H1 (cell line): ENCODE results near the gene MRPS6. TPM values are rescaled to one million over a fixed set of nuclear protein-coding genes. Genes with fewer than 3 reads are reported as not detected.

Source experiments
- CTCF ChIA-PET: fragments of 300-600 bp; sonication (Branson Sonifier 250); formaldehyde crosslinking; loops from one replicate; lab custom pipeline; 2021; ENCODE audit not compliant: partially characterized antibody; lab: Charles Lee
- POLR2A ChIA-PET: fragments of 300-600 bp; sonication (Branson Sonifier 250); formaldehyde crosslinking; loops from one replicate; lab custom pipeline; 2021; ENCODE audit warnings: inconsistent platforms; ENCODE audit not compliant: partially characterized antibody; lab: Charles Lee
- DNase-seq, 2 experiments: peaks; one replicate each; pipeline versions ENCODE4 v3.0.0 to v3.0.0-alpha.2; 2010 to 2022; ENCODE audit warnings: low spot score in 2 of 2, low read depth in 1 of 2, mixed read lengths in 1 of 2
- FAIRE-seq: peaks from 2 replicates; lab custom pipeline; 2011; peaks lifted over from hg19 to GRCh38; lab: Jason Lieb, UNC
- H2AFZ ChIP-seq: 2 replicates; pipeline ENCODE4 v1.8.1; 2012; ENCODE audit warnings: low read length, inconsistent platforms
- H2AK5ac ChIP-seq: 2 replicates; pipeline ENCODE4 v1.6.1; 2013; ENCODE audit warnings: low read depth, low read length
- H2BK120ac ChIP-seq: replicated peaks from 2 replicates; pipeline ENCODE3; 2013; ENCODE audit warnings: low read depth, low read length, inconsistent platforms
- H2BK12ac ChIP-seq: 2 replicates; pipeline ENCODE4 v1.6.1; 2013; ENCODE audit warnings: low read depth, low read length
- H2BK15ac ChIP-seq: 2 replicates; pipeline ENCODE4 v1.6.1; 2013; ENCODE audit warnings: low read length
- H2BK20ac ChIP-seq: 2 replicates; pipeline ENCODE4 v1.6.1; 2013; ENCODE audit warnings: low read length
- H2BK5ac ChIP-seq: 2 replicates; pipeline ENCODE4 v1.6.1; 2013; ENCODE audit warnings: low read depth, low read length
- H3K14ac ChIP-seq: 2 replicates; pipeline ENCODE4 v1.6.1; 2013; ENCODE audit warnings: inconsistent platforms; ENCODE audit not compliant: insufficient read length
- H3K18ac ChIP-seq: 2 replicates; pipeline ENCODE4 v1.6.1; 2013; ENCODE audit warnings: low read length; ENCODE audit errors: extremely low read depth
- H3K23ac ChIP-seq: 2 replicates; pipeline ENCODE4 v1.6.1; 2013; ENCODE audit warnings: inconsistent platforms; ENCODE audit not compliant: insufficient read length
- H3K23me2 ChIP-seq: 2 replicates; pipeline ENCODE4 v1.6.1; 2013; ENCODE audit warnings: low read depth, low read length
- H3K27ac ChIP-seq: 2 replicates; pipeline ENCODE4 v1.6.1; 2011; ENCODE audit warnings: low read depth, low read length, inconsistent platforms
- H3K27me3 ChIP-seq, 4 experiments: replicated peaks in 1 of 4; 1 replicate in 1 of 4; 2 replicates in 3 of 4; pipeline versions ENCODE4 v1.6.1 to v1.8.1; 2011 to 2013; ENCODE audit warnings: low read length in 3 of 4, mild to moderate bottlenecking in 3 of 4, inconsistent platforms in 2 of 4, mixed read lengths in 2 of 4, moderate library complexity in 1 of 4; ENCODE audit not compliant: control insufficient read depth in 3 of 4, insufficient read depth in 3 of 4; ENCODE audit errors: extremely low read depth in 1 of 4
- H3K36me3 ChIP-seq, 4 experiments: 2 replicates each; pipeline versions ENCODE4 v1.6.1 to v1.8.1; 2011 to 2013; ENCODE audit warnings: mild to moderate bottlenecking in 4 of 4, low read length in 3 of 4, moderate library complexity in 2 of 4, control low read depth in 1 of 4, inconsistent platforms in 1 of 4; ENCODE audit not compliant: insufficient read depth in 4 of 4, control insufficient read depth in 2 of 4
- H3K4ac ChIP-seq: replicated peaks from 2 replicates; pipeline ENCODE3; 2013; ENCODE audit warnings: low read length, low read depth, mixed read lengths, inconsistent platforms; ENCODE audit not compliant: insufficient read length
- H3K4me1 ChIP-seq, 4 experiments: replicated peaks in 1 of 4; 1 replicate in 1 of 4; 2 replicates in 3 of 4; pipeline versions ENCODE4 v1.6.1 to v1.8.1; 2011 to 2013; ENCODE audit warnings: low read length in 3 of 4, inconsistent platforms in 2 of 4, mixed read lengths in 1 of 4; ENCODE audit not compliant: insufficient read depth in 4 of 4, control insufficient read depth in 3 of 4
- H3K4me2 ChIP-seq, 2 experiments: 2 replicates each; pipeline versions ENCODE4 v1.6.1 to v1.8.1; 2011 to 2013; ENCODE audit warnings: low read depth in 2 of 2, low read length in 2 of 2, control low read depth in 1 of 2, inconsistent platforms in 1 of 2, mild to moderate bottlenecking in 1 of 2; ENCODE audit not compliant: insufficient read depth in 1 of 2
- H3K4me3 ChIP-seq, 4 experiments: fragments of 200-600, 300-600 bp in 1 of 4; sonication (generic), shearing (Covaris generic), sonication (Bioruptor Twin) in 1 of 4; 2 replicates each; pipeline versions ENCODE4 v1.5.1 to v1.8.1; 2011 to 2016; ENCODE audit warnings: low read length in 4 of 4, low read depth in 3 of 4, control low read depth in 2 of 4, inconsistent platforms in 2 of 4, mild to moderate bottlenecking in 2 of 4, mixed read lengths in 1 of 4, moderate library complexity in 1 of 4; ENCODE audit not compliant: insufficient read depth in 2 of 4; ENCODE audit errors: extremely low read depth in 1 of 4
- H3K56ac ChIP-seq: replicated peaks from 2 replicates; pipeline ENCODE3; 2013; ENCODE audit warnings: low read depth, mild to moderate bottlenecking, mixed read lengths, low read length, inconsistent platforms; ENCODE audit not compliant: insufficient read length
- H3K79me1 ChIP-seq: 2 replicates; pipeline ENCODE4 v1.6.1; 2013; ENCODE audit warnings: low read depth, low read length, control low read depth
- H3K79me2 ChIP-seq, 2 experiments: 2 replicates each; pipeline versions ENCODE4 v1.6.1 to v1.8.1; 2012 to 2013; ENCODE audit warnings: low read length in 2 of 2, mild to moderate bottlenecking in 2 of 2, inconsistent platforms in 1 of 2; ENCODE audit not compliant: insufficient read depth in 2 of 2, control insufficient read depth in 1 of 2
- H3K9ac ChIP-seq, 4 experiments: replicated peaks in 1 of 4; 1 replicate in 1 of 4; 2 replicates in 3 of 4; pipeline versions ENCODE4 v1.6.1 to v1.8.1; 2011 to 2013; ENCODE audit warnings: low read depth in 3 of 4, low read length in 3 of 4, control low read depth in 2 of 4, mild to moderate bottlenecking in 2 of 4, moderate library complexity in 2 of 4, inconsistent platforms in 1 of 4; ENCODE audit errors: extremely low read depth in 1 of 4
- H3K9me3 ChIP-seq, 2 experiments: 2 replicates each; pipeline versions ENCODE4 v1.6.1 to v1.8.1; 2012 to 2013; ENCODE audit warnings: mild to moderate bottlenecking in 2 of 2, moderate library complexity in 2 of 2, control low read depth in 1 of 2, inconsistent platforms in 1 of 2, low read depth in 1 of 2, low read length in 1 of 2, mixed read lengths in 1 of 2; ENCODE audit not compliant: insufficient read depth in 2 of 2
- H4K20me1 ChIP-seq, 2 experiments: replicated peaks in 1 of 2; 2 replicates each; pipeline versions ENCODE3 to v1.8.1; 2011 to 2013; ENCODE audit warnings: inconsistent platforms in 2 of 2, low read length in 2 of 2, mild to moderate bottlenecking in 1 of 2; ENCODE audit not compliant: insufficient read depth in 2 of 2, control insufficient read depth in 1 of 2
- H4K5ac ChIP-seq: 2 replicates; pipeline ENCODE4 v1.6.1; 2013; ENCODE audit warnings: low read length, low read depth, mixed read lengths, inconsistent platforms; ENCODE audit not compliant: insufficient read length
- H4K8ac ChIP-seq: 2 replicates; pipeline ENCODE4 v1.8.0; 2013; ENCODE audit warnings: mild to moderate bottlenecking, moderate library complexity, low read length, inconsistent platforms; ENCODE audit not compliant: insufficient read depth; ENCODE audit errors: extremely low read depth
- H4K91ac ChIP-seq: replicated peaks from 2 replicates; pipeline ENCODE3; 2013; ENCODE audit warnings: low read length, mixed read lengths, inconsistent platforms; ENCODE audit not compliant: insufficient read length
- JUND ChIP-seq: IDR thresholded peaks from 2 replicates; pipeline ENCODE4 v1.6.1; 2011; ENCODE audit warnings: mild to moderate bottlenecking, improper control_type of control experiment, low read length
- SRF ChIP-seq: IDR thresholded peaks from 2 replicates; pipeline ENCODE4 v1.6.1; 2011; ENCODE audit warnings: mild to moderate bottlenecking, low read depth, low read length, moderate library complexity
- TCF12 ChIP-seq: IDR thresholded peaks from 2 replicates; pipeline ENCODE4 v1.6.1; 2011; ENCODE audit warnings: low read depth, mild to moderate bottlenecking, low read length
- WGBS, 2 experiments: shearing (Covaris generic) in 1 of 2; methylation state at CpG; one replicate each; pipeline versions ENCODE4 v1.1.6 to v1.1.7; 2013 to 2015; ENCODE audit warnings: low lambda C conversion rate in 2 of 2, mixed read lengths in 2 of 2, inconsistent platforms in 1 of 2, low coverage in 1 of 2, missing lambda C conversion rate in 1 of 2; ENCODE audit not compliant: insufficient replicate concordance in 2 of 2, insufficient coverage in 1 of 2, insufficient read length in 1 of 2; ENCODE audit errors: extremely low coverage in 1 of 2, missing lambda C conversion rate in 1 of 2; 5-methylcytosine and 5-hydroxymethylcytosine counted together
- polyA plus RNA-seq, 7 experiments: library from polyadenylated mRNA; depleted of rRNA in 3 of 7; stranded (reverse) in 5 of 7; unstranded in 2 of 7; fragments of >200 nt in 5 of 7; fragments of 200-250 nt in 2 of 7; gene quantifications; 1 replicate in 5 of 7; 2 replicates in 1 of 7; 4 replicates in 1 of 7; pipeline versions ENCODE4 v1.2.1 to v1.2.3, GENCODE V29; 2011 to 2013; ENCODE audit warnings: missing spikeins in 2 of 7, mixed read lengths in 2 of 7
- total RNA-seq: library from RNA; stranded (reverse); fragmentation: NEBNext Ultra II Directional; extraction: Animal tissue kit (Norgen Biotek cat#: 25700); gene quantifications from 2 replicates; pipeline ENCODE4 v1.2.1, GENCODE V29; 2021

Gene MRPS6
- total and polyA plus RNA-seq, 2 of the 8 experiments (the other 6 are each of a cell fraction or from before 2014, with no cell fraction given), result 62.7 to 156 TPM

- peaks cover 0 to 6% of the 10 kb centered on the region in 2 experiments; a peak in 1 of 4 replicates for H3K9me3 ChIP-seq
- peaks cover 8% of the 10 kb centered on the region for H3K79me1 ChIP-seq
- no peaks in the 10 kb centered on the region for H3K27me3 ChIP-seq
- no peak overlapping the region for H3K4me3 ChIP-seq
- H3K18ac ChIP-seq, result no peak overlapping the region
- ChIA-PET CTCF (interaction anchor here (1.1 to 3.8 kb wide), 4 partner anchors 11 to 227 kb away, joined by 3 to 37 read pairs (median 3); no protein-coding TSS in a partner anchor), POLR2A (no interaction called here)
- H2BK12ac ChIP-seq, result no peak overlapping the region
- no peak overlapping the region for H3K23ac ChIP-seq
- no peaks in the 10 kb centered on the region; the same call in 1 of the 2 replicates for H3K23me2 ChIP-seq
- 83% methylated on average over 2 of the region's 2 CpGs; no CpG with 5 or more reads in 1 of the 2 experiments for WGBS, 2 experiments
- no peak overlapping the region for H4K5ac ChIP-seq
- DNase-seq, result no peak
- H3K56ac ChIP-seq, result no peak overlapping the region
- H2BK20ac ChIP-seq, result no peak overlapping the region
- H2BK120ac ChIP-seq, result no peak overlapping the region
- H3K27ac ChIP-seq, result no peak overlapping the region
- no peak overlapping the region for H2AK5ac ChIP-seq
- H3K4me1 ChIP-seq, result no peaks in the 10 kb centered on the region; a peak in 1 of 7 replicates
- peaks cover 0 to 4% of the 10 kb centered on the region in 2 experiments for H4K20me1 ChIP-seq
- no peak overlapping the region for H2BK15ac ChIP-seq
- H3K36me3 ChIP-seq, result peaks cover 0 to 15% (median 3%) of the 10 kb centered on the region in 4 experiments; a peak in 3 of 8 replicates
- no peak overlapping the region for H4K8ac ChIP-seq
- H3K4me2 ChIP-seq, result no peak overlapping the region
- FAIRE-seq, result no peak
- H3K14ac ChIP-seq, result no peak overlapping the region
- no peak overlapping the region for H3K9ac ChIP-seq
- no peak overlapping the region for H4K91ac ChIP-seq
- no peak overlapping the region for H3K4ac ChIP-seq
- H3K79me2 ChIP-seq, result peaks cover 3 to 79% of the 10 kb centered on the region in 2 experiments; a peak in 3 of 4 replicates
- no peak overlapping the region for H2AFZ ChIP-seq
- no peak overlapping the region for H2BK5ac ChIP-seq
- TF ChIP-seq TCF12 (no peak), JUND (no peak), SRF (no peak)
Measured at GRCh38 chr21:34120867-34121266, 47.5 kb downstream of the MRPS6 start.
